Peyer's patch (tissue), 4 donors: ENCODE data around the gene MAOA.

Source experiments
- POLR2A ChIP-seq, 2 donors: fragments of 450-650 bp; IDR thresholded peaks; one replicate each; pipeline ENCODE4 v1.5.1; 2017; ENCODE audit warnings: antibody characterized with exemption in 2 of 2, mild to moderate bottlenecking in 2 of 2, moderate library complexity in 2 of 2
- TF ChIP-seq, protein P1 (sequence below), 6 experiments: fragments of 450-650 bp in 4 of 6; fragments of 200-600 bp in 2 of 6; sonication (generic) in 1 of 6; IDR thresholded peaks; one replicate each; pipeline ENCODE4 v1.5.1; 2017 to 2019; ENCODE audit warnings: antibody characterized with exemption in 6 of 6, mild to moderate bottlenecking in 3 of 6, moderate library complexity in 1 of 6

DNA sequence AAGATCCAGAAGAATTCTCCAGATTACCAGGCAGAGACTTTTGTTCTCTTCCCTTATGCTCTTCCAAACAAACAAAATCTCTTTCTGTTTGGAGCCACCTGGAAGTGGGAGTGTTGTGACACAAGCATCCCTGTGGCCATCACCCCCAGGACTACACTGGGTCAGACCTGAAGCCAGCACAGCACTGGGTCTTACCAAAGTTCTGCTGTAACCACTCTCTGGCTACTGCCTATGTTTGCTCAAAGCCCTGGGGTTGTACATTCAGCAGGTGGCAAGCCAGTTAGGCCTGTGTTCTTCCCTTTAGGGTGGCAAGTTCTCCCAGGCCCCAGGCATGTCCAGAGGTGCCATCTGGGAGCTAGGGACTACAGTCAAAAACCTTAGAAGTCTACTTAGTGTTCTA lies 43.7 kb upstream of the MAOA start:
- TF ChIP-seq, protein P1, sequence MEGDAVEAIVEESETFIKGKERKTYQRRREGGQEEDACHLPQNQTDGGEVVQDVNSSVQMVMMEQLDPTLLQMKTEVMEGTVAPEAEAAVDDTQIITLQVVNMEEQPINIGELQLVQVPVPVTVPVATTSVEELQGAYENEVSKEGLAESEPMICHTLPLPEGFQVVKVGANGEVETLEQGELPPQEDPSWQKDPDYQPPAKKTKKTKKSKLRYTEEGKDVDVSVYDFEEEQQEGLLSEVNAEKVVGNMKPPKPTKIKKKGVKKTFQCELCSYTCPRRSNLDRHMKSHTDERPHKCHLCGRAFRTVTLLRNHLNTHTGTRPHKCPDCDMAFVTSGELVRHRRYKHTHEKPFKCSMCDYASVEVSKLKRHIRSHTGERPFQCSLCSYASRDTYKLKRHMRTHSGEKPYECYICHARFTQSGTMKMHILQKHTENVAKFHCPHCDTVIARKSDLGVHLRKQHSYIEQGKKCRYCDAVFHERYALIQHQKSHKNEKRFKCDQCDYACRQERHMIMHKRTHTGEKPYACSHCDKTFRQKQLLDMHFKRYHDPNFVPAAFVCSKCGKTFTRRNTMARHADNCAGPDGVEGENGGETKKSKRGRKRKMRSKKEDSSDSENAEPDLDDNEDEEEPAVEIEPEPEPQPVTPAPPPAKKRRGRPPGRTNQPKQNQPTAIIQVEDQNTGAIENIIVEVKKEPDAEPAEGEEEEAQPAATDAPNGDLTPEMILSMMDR (IDR thresholded peaks at IDR 0.05), result no peak
- TF ChIP-seq POLR2A (IDR thresholded peaks at IDR 0.05), result no peak
